HepG2 (cell line): Measurements from ENCODE around the gene WDR62. TPM values are rescaled to one million over a fixed set of nuclear protein-coding genes. Genes with fewer than 3 reads are reported as not detected.

Source experiments
- DMTF1 ChIP-seq: sonication (generic); formaldehyde crosslinking; IDR thresholded peaks from 2 replicates; pipeline ENCODE4 v1.4.0; 2020; ENCODE audit warnings: mild to moderate bottlenecking, missing genetic modification reagents
- HNRNPK ChIP-seq: fragments of 200-400 bp; formaldehyde crosslinking; IDR thresholded peaks from 2 replicates; pipeline ENCODE4 v1.6.1; 2018; ENCODE audit warnings: low read length, low read depth, moderate library complexity, mild to moderate bottlenecking; ENCODE audit not compliant: poor library complexity, severe bottlenecking
- KIAA2018 ChIP-seq: sonication (generic); formaldehyde crosslinking; IDR thresholded peaks from 2 replicates; pipeline ENCODE4 v1.5.0; 2020; ENCODE audit warnings: mild to moderate bottlenecking, missing genetic modification reagents, borderline replicate concordance
- KMT2B ChIP-seq: IDR thresholded peaks from 2 replicates; pipeline ENCODE4 v1.6.1; 2016; ENCODE audit warnings: missing genetic modification reagents, missing compliant biosample characterization
- polyA plus RNA-seq, 8 experiments: library from polyadenylated mRNA; depleted of rRNA in 3 of 8; stranded (reverse) in 7 of 8; unstranded in 1 of 8; fragments of >200 nt; fragmentation: Illumina TruSeq in 4 of 8; extraction: Trizol in 4 of 8; gene quantifications; 2 replicates each; pipeline versions ENCODE4 v1.2.1 to v1.2.3, GENCODE V29; 2011 to 2016; ENCODE audit warnings: low read depth in 4 of 8, missing spikeins in 1 of 8, mixed read lengths in 1 of 8; ENCODE audit not compliant: insufficient read depth in 1 of 8
- total RNA-seq, 5 experiments: library from RNA; depleted of rRNA; stranded (reverse); fragments of >200 nt; fragmentation: Illumina TruSeq; extraction: Trizol; gene quantifications; 2 replicates each; pipeline ENCODE4 v1.2.3, GENCODE V29; 2016; ENCODE audit warnings: low read depth in 1 of 5
- TF ChIP-seq, protein P1 (sequence below): sonication (generic); formaldehyde crosslinking; IDR thresholded peaks from 2 replicates; pipeline ENCODE4 v1.4.0; 2020; ENCODE audit warnings: mild to moderate bottlenecking, missing genetic modification reagents

The WDR62 gene
- total and polyA plus RNA-seq, 2 of the 13 experiments (the other 11 are each of a cell fraction or from before 2014, with no cell fraction given): 5.8 to 12.5 TPM

GRCh38 chr19:36125557-36125956, 70.9 kb downstream of the WDR62 start (continued):
- TF ChIP-seq KIAA2018 (CRISPR knock-in tag) (no peak), DMTF1 (CRISPR knock-in tag) (no peak), HNRNPK (no peak), KMT2B (CRISPR knock-in tag) (no peak)
- TF ChIP-seq, protein P1, sequence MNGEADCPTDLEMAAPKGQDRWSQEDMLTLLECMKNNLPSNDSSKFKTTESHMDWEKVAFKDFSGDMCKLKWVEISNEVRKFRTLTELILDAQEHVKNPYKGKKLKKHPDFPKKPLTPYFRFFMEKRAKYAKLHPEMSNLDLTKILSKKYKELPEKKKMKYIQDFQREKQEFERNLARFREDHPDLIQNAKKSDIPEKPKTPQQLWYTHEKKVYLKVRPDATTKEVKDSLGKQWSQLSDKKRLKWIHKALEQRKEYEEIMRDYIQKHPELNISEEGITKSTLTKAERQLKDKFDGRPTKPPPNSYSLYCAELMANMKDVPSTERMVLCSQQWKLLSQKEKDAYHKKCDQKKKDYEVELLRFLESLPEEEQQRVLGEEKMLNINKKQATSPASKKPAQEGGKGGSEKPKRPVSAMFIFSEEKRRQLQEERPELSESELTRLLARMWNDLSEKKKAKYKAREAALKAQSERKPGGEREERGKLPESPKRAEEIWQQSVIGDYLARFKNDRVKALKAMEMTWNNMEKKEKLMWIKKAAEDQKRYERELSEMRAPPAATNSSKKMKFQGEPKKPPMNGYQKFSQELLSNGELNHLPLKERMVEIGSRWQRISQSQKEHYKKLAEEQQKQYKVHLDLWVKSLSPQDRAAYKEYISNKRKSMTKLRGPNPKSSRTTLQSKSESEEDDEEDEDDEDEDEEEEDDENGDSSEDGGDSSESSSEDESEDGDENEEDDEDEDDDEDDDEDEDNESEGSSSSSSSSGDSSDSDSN: no peak
